Activated B cell treated with CpG ODN at 0.5 μM for 24 hours (primary cell): ENCODE results near the gene SF3A1. TPM values are rescaled to one million over a fixed set of nuclear protein-coding genes. Genes with fewer than 3 reads are reported as not detected.

Experiments used
- ATAC-seq: fragments of 200-7000 bp; cut with Tn5 transposase; one replicate; pipeline ENCODE4 v1.10.0; 2021; ENCODE audit warnings: low read depth, mild to moderate bottlenecking, moderate library complexity
- CTCF ChIA-PET: fragments of 350-600 bp; sonication (Branson Sonifier 250); formaldehyde crosslinking; loops from one replicate; lab custom pipeline; 2021; ENCODE audit warnings: antibody characterized with exemption; lab: Charles Lee
- POLR2A ChIA-PET: fragments of 350-600 bp; sonication (Branson Sonifier 250); formaldehyde crosslinking; loops from one replicate; lab custom pipeline; 2021; ENCODE audit warnings: antibody characterized with exemption; lab: Charles Lee
- DNase-seq: peaks from one replicate; pipeline ENCODE4 v3.0.0; 2022
- H3K27ac Mint-ChIP-seq: one replicate; pipeline ENCODE4 v1.8.0; 2020; ENCODE audit warnings: mixed read lengths
- H3K27me3 Mint-ChIP-seq: one replicate; pipeline ENCODE4 v1.8.0; 2021; ENCODE audit warnings: mixed read lengths
- H3K36me3 Mint-ChIP-seq: one replicate; pipeline ENCODE4 v1.8.0; 2021; ENCODE audit warnings: low read depth, mixed read lengths
- H3K4me1 Mint-ChIP-seq: one replicate; pipeline ENCODE4 v1.8.0; 2021; ENCODE audit warnings: mixed read lengths
- H3K4me3 Mint-ChIP-seq: one replicate; pipeline ENCODE4 v1.8.0; 2020; ENCODE audit warnings: mild to moderate bottlenecking, mixed read lengths
- H3K9me3 Mint-ChIP-seq: one replicate; pipeline ENCODE4 v1.8.0; 2020; ENCODE audit warnings: mixed read lengths
- CTCF ChIP-seq: fragments of 200-600 bp; IDR thresholded peaks from one replicate; pipeline ENCODE4 v1.8.0; 2022; ENCODE audit warnings: antibody characterized with exemption, mild to moderate bottlenecking
- intact Hi-C: fragments of 100-400 bp; cut with micrococcal nuclease; formaldehyde crosslinking; loops from one replicate; pipeline ENCODE4 v1.15.1; 2024
- total RNA-seq: library from RNA; stranded (reverse); gene quantifications from 2 replicates; pipeline ENCODE4 v1.2.3, GENCODE V29; 2022

Gene SF3A1
- total RNA-seq, 1 donor from 2014 or later, result 263 TPM

- H3K4me1 Mint-ChIP-seq, result peaks cover 98% of the 10 kb centered on the region
- peak; percentile 16 for ATAC-seq
- peaks cover 3% of the 10 kb centered on the region for H3K36me3 Mint-ChIP-seq
- ChIA-PET CTCF (interaction anchor here (0.7 to 1.6 kb wide), 5 partner anchors 15 to 81 kb away, joined by 3 to 18 read pairs (median 4); partner anchors contain the start of genes CASTOR1, RNF215 and TBC1D10A), POLR2A (interaction anchor here (0.6 to 10.9 kb wide), 7 partner anchors 13 to 179 kb away, joined by 3 to 131 read pairs (median 11); partner anchors contain the start of genes CASTOR1, CCDC157, SF3A1 and TBC1D10A)
- no peak for TF ChIP-seq CTCF
- peak overlapping the region; percentile 81 for H3K27ac Mint-ChIP-seq
- H3K4me3 Mint-ChIP-seq, result peak overlapping the region; percentile 56
- no peaks in the 10 kb centered on the region for H3K9me3 Mint-ChIP-seq
- no peaks in the 10 kb centered on the region for H3K27me3 Mint-ChIP-seq
- intact Hi-C loops, result loop anchor here (1.0 kb wide), 2 partner anchors 16 to 21 kb away; partner anchors contain the start of genes CASTOR1 and TBC1D10A
- no peak for DNase-seq
Measured at GRCh38 chr22:30309951-30310741, 46.5 kb downstream of the SF3A1 start.

GRCh38 chr22:30308518-30309230 is 48.0 kb downstream of the SF3A1 start:
- POLR2A ChIA-PET, result interaction anchor here (1.1 to 10.9 kb wide), 4 partner anchors 18 to 115 kb away, joined by 10 to 131 read pairs (median 19); partner anchors contain the start of genes CASTOR1, CCDC157, SF3A1 and TBC1D10A
- ATAC-seq (peak; percentile 35), DNase-seq (no peak)
- CTCF ChIA-PET, result interaction anchor here (1.5 kb wide), 1 partner anchor 20 kb away, joined by 8 read pairs; the partner anchor contains the start of gene CASTOR1
- intact Hi-C loops, result no loop called here
- peaks cover 98% of the 10 kb centered on the region for H3K4me1 Mint-ChIP-seq
- peak overlapping the region; percentile 81 for H3K27ac Mint-ChIP-seq
- peaks cover 3% of the 10 kb centered on the region for H3K36me3 Mint-ChIP-seq
- TF ChIP-seq CTCF, result no peak
- peak overlapping the region; percentile 33 for H3K4me3 Mint-ChIP-seq
- no peaks in the 10 kb centered on the region for H3K27me3 Mint-ChIP-seq
- H3K9me3 Mint-ChIP-seq, result no peaks in the 10 kb centered on the region

- DNase-seq, result no peak
- Mint-ChIP-seq H3K27ac (peak overlapping the region; percentile 81), H3K36me3 (peaks cover 3% of the 10 kb centered on the region), H3K4me1 (peaks cover 100% of the 10 kb centered on the region), H3K4me3 (peak overlapping the region; percentile 33), H3K27me3 (no peaks in the 10 kb centered on the region), H3K9me3 (no peaks in the 10 kb centered on the region)
- TF ChIP-seq CTCF, result no peak
- POLR2A ChIA-PET, result interaction anchor here (1.1 to 10.9 kb wide), 4 partner anchors 17 to 48 kb away, joined by 12 to 131 read pairs (median 47); partner anchors contain the start of genes CASTOR1, CCDC157, SF3A1 and TBC1D10A
- no peak for ATAC-seq
- CTCF ChIA-PET, result interaction anchor here (1.5 kb wide), 1 partner anchor 20 kb away, joined by 8 read pairs; the partner anchor contains the start of gene CASTOR1
- intact Hi-C loops, result no loop called here
Measured at GRCh38 chr22:30308093-30308492, 48.6 kb downstream of the SF3A1 start.

GRCh38 chr22:30307041-30307574 is 49.6 kb downstream of the SF3A1 start:
- peaks cover 2% of the 10 kb centered on the region for H3K36me3 Mint-ChIP-seq
- intact Hi-C loops, result no loop called here
- DNase-seq (no peak), ATAC-seq (no peak)
- no peaks in the 10 kb centered on the region for H3K27me3 Mint-ChIP-seq
- peak overlapping the region; percentile 81 for H3K27ac Mint-ChIP-seq
- no peak for TF ChIP-seq CTCF
- ChIA-PET CTCF (interaction anchor here (1.2 to 8.1 kb wide), 2 partner anchors 19 to 80 kb away, joined by 3 to 83 read pairs; partner anchors contain the start of genes CASTOR1 and RNF215), POLR2A (interaction anchor here (1.2 to 10.9 kb wide), 4 partner anchors 16 to 84 kb away, joined by 3 to 131 read pairs (median 58); partner anchors contain the start of genes CASTOR1, CCDC157, SF3A1 and TBC1D10A)
- H3K4me1 Mint-ChIP-seq, result peaks cover 100% of the 10 kb centered on the region
- H3K4me3 Mint-ChIP-seq, result peak overlapping the region; percentile 21
- H3K9me3 Mint-ChIP-seq, result no peaks in the 10 kb centered on the region
